Mononuclear cell (primary cell): ENCODE results near the gene GGTLC2. TPM values are rescaled to one million over a fixed set of nuclear protein-coding genes. Genes with fewer than 3 reads are reported as not detected.

Experiments
- H3K27me3 ChIP-seq: 2 replicates; pipeline ENCODE4 v1.6.0; 2011; ENCODE audit warnings: low read length, control low read depth; ENCODE audit not compliant: insufficient read depth
- H3K4me1 ChIP-seq: 2 replicates; pipeline ENCODE4 v1.5.1; 2011; ENCODE audit warnings: mild to moderate bottlenecking, low read length, control low read depth; ENCODE audit not compliant: insufficient read depth
- H3K4me3 ChIP-seq: 2 replicates; pipeline ENCODE4 v1.5.1; 2011; ENCODE audit warnings: mild to moderate bottlenecking, low read length, moderate library complexity
- H3K9me3 ChIP-seq: 2 replicates; pipeline ENCODE4 v1.5.1; 2011; ENCODE audit warnings: low read depth, mild to moderate bottlenecking, control low read depth, low read length
- total RNA-seq: library from RNA; depleted of rRNA; stranded (reverse); fragments of >200 nt; gene quantifications from one replicate; pipeline ENCODE4 v1.2.3, GENCODE V29; 2012

GGTLC2 gene
- total RNA-seq, 1 donor = not detected

DNA sequence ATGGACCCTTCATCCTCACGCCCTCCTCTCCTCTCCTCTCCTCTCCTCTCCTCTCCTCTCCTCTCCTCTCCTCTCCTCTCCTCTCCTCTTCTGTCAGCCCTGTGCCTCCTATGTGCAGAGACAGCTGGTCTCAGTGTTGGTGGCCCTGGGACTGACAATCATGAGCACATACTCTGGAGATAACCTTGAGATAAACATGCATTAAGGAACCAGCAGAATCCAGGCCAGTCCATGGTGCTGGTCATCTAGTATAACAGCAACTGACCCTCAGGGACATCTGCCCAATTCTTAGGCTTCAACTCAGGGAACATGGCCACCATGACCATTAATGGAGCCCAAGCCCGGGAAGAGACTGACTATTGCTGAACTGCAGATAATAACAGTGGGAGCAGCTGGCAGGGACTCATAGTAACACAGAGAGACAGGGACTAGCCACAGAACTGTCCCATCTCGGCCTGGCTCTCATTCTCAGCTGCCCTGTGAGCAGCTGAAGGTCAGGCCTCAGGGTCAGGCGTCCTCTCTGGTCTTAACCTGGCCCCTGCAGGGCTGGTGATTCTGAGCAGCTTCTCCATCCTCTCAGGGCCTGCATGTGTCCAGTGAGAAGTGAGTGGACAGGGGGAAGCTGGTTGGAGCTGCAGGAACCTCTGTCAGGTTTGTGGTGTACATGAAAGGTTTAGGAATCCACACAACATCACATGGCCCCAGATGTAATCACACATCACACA, 45.4 kb downstream of the GGTLC2 start:
- Histone ChIP-seq H3K4me1 (peaks cover 42% of the 10 kb centered on the region), H3K9me3 (no peaks in the 10 kb centered on the region), H3K4me3 (no peak overlapping the region), H3K27me3 (no peaks in the 10 kb centered on the region)

DNA sequence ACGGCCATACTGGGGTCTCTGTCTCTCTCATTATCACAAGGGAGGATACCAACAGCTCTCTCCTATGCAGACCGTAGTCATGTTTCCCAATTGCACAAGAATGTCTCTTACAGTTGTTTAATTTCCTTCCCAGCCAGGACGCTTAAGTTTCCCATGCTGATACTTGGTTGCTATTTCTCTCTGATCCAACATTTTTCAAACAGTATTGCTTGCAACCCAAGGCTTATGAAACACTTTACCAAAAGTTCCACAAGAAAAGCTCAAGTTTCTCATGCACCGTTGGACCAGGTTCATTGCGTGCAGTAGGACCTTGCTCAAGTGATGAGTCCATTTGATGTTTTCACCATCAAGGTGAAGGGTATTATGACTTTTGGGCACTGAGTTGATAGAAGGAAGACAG, 46.6 kb downstream of the GGTLC2 start:
- H3K4me1 ChIP-seq = peaks cover 36% of the 10 kb centered on the region
- H3K27me3 ChIP-seq = no peaks in the 10 kb centered on the region
- no peak overlapping the region for H3K4me3 ChIP-seq
- no peaks in the 10 kb centered on the region for H3K9me3 ChIP-seq

GRCh38 chr22:22691716-22692701, 47.6 kb downstream of the GGTLC2 start:
- H3K4me3 ChIP-seq = no peak overlapping the region
- H3K4me1 ChIP-seq = peaks cover 27% of the 10 kb centered on the region
- H3K9me3 ChIP-seq = no peaks in the 10 kb centered on the region
- H3K27me3 ChIP-seq = no peaks in the 10 kb centered on the region

GRCh38 chr22:22692707-22693530, 48.5 kb downstream of the GGTLC2 start:
- H3K9me3 ChIP-seq = no peaks in the 10 kb centered on the region
- no peak overlapping the region for H3K4me3 ChIP-seq
- H3K4me1 ChIP-seq = peaks cover 20% of the 10 kb centered on the region
- H3K27me3 ChIP-seq = no peaks in the 10 kb centered on the region

DNA sequence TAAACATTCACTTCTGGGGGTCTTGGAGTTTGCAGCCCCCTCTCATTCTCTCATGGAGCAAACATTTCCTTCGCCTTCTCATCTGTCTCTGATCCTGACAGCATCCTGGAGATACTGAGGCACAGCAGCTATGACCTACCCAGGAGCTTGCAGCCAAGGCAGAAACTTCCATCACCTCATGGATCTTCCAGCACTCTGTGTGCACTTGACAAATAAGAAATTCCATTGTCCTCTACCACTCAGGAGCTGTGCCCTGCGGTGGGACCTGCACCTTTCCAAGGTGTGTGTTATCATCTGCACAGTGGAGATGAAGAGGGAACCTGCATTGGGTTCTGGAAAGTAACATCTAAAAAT, 49.1 kb downstream of the GGTLC2 start:
- Histone ChIP-seq H3K9me3 (no peaks in the 10 kb centered on the region), H3K4me3 (no peak overlapping the region), H3K4me1 (peaks cover 20% of the 10 kb centered on the region), H3K27me3 (no peaks in the 10 kb centered on the region)

DNA sequence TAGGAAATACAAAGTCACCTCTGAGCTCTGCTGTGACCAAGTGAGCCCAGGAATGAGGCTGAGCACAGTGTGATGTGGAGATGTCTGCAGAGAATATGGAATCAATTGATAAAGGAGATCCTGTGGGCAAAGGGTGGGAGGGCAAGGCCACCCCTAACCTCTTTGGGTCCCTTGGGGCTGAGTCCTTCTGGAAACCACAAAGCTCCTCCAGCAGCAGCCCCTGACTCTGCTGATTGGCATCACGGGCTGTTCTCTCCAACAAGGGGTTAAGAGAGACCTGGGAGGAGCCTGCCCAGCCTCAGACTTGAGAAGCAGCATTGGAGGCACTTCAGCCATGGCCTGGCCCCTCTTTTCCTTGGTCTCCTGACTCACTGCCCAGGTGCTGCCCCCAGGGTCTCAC, 49.7 kb downstream of the GGTLC2 start:
- no peaks in the 10 kb centered on the region for H3K9me3 ChIP-seq

GRCh38 chr22:22696104-22696503, 51.7 kb downstream of the GGTLC2 start:
- Histone ChIP-seq H3K4me1 (peaks cover 20% of the 10 kb centered on the region), H3K27me3 (no peaks in the 10 kb centered on the region), H3K4me3 (no peak overlapping the region), H3K9me3 (no peaks in the 10 kb centered on the region)

More for the DNA sequence above, 49.7 kb downstream of the GGTLC2 start:
- H3K27me3 ChIP-seq = no peaks in the 10 kb centered on the region
- H3K4me3 ChIP-seq = no peak overlapping the region
- H3K4me1 ChIP-seq = peaks cover 20% of the 10 kb centered on the region

Other genes with a start within 250 kb of the GGTLC2 start
- gene ZNF280B, start 135.9 kb upstream of the GGTLC2 start, total RNA-seq = 1.2 TPM
- gene ZNF280A, start 124.3 kb upstream of the GGTLC2 start, total RNA-seq = 0.10 TPM
- gene PRAME, start 85.3 kb upstream of the GGTLC2 start, total RNA-seq = not detected
- gene IGLL5, start 243.2 kb downstream of the GGTLC2 start, total RNA-seq = 2.0 TPM